ENCODE results near the gene TRIO.
"Not testable (repeated sequence)": the region's sequence is repeated elsewhere in the genome, so short reads cannot be mapped to it uniquely, and the experiment has no call there.

Gene TRIO

DNA sequence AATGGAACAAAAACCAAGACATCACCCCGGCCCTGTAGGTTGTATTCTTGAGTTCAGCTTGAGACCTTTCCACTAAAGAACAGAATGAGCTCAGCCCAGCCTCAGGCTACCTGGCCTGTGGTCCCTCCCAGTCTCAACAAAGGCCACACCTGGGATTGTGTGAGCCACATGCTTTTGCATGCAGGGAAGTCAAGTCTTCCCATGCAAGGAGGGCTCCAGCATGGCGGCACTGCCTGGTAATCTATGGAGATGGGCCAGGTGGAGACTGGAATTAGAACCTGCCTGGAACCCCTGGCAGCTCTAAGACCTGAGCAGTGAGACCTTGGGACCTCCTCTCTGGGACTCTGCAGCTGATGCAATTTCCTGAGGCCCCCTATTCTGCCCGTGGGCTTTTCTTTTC, 389.0 kb downstream of the TRIO start:
- DNase-seq = no peak

DNA sequence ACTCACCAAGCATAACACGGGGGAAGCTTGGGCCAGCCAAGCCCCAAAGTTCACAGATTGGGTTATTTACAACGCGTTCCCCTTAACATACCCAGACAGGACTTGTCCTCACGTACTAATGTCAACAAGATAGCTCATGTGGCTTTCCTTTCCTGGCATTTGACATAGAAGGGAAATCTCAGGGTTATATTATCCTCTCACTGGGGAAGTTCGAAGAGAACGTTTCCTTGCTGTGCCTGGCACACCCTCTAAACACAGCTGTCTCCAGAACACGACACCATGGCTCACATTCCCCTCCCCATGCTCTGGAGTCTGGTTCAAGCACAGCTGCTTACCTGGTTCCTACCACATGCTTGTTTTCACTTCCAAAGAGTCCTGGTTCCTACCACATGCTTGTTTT, 391.6 kb downstream of the TRIO start:
- DNase-seq = no peak

GRCh38 chr5:14545308-14545707, 402.2 kb downstream of the TRIO start:
- DNase-seq = no peak

DNA sequence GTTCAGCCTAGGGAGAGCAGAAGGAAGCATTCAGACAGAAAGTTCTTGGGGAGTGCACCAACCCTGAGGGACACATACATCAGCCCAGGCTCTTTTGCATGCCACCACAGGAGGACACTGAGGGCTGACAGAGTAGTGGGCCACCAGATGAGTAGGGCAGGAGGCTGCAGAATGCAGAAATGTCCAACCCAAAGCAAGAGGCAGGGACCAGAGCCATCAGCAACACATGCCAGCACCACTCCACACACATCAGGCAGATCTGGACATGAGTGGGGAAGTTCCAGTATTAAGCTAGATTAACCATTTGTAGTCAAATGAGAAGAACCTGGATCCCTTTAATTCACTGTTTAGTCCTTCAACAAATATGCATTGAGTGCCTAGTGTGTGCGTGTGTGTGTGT, 402.7 kb downstream of the TRIO start:
- no peak for DNase-seq

DNA sequence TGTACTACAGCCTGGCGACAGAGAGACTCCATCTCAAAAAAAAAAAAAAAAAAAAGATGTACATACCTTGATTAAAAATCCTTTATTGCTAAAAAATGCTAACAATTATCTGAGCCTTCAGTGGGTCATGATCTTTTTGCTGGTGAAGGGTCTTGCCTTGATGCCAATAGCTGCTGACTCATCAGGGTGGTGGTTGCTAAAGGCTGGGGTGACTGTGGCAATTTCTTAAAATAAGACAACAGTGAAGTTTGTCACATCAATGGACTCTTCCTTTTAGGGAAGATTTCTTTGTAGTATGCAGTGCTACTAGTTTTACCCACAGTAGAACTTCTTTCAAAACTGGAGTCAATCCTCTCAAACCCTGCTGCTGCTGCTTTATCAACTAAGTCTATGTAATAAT, 404.5 kb downstream of the TRIO start:
- DNase-seq = no peak

DNA sequence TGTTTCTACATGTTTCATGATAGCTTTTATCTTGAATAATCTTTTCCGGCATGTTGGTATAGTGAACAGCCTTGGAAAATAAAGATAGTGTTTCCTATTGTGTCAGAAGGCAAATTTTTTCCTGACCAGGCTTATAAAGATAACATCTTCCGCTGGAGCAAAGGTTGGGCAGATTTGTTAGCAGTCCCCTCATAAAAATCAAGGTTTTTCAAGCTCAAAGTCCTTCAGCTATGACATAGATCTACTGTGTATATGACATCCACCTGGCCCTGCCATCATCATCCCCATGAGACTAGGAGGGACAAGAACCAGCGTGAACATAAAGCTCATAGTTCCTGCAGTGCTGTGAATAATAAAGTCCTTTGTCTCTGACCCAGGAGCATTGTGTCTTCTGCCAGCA, 408.1 kb downstream of the TRIO start:
- DNase-seq = no peak

DNA sequence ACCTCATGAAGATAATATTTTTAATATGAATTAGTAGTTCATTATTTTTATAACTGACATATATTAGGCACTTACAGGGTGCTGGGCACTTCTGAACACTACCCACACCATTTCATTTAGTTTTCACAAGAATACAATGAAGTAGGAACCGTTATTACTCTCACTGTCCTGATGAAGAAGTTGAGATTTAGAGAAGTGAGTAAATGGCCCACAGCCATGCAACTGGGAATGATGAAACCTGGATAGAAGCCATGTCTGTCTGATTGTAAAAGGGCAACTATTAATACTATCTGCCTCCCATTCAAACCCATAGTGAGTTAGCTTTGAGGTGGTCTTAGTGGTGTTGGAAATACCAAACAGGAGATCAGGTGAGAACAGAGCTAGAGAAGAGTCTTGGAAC, 408.9 kb downstream of the TRIO start:
- DNase-seq = no peak

DNA sequence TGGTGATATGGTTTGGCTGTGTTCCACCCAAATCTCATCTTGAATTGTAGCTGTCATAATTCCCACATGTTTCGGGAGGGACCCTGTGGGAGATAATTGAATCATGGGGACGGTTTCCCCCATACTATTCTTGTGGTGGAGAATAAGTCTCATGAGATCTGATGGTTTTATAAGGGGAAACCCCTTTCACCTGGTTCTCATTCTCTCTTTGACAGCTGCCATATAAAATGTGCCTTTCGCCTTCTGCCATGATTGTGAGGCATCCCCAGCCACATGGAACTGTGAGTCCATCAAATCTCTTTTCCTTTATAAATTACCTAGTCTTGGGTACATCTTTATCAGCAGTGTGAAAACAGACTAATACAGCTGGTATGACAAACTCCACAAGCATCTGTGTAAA, 411.1 kb downstream of the TRIO start:
- not testable (repeated sequence) for DNase-seq

DNA sequence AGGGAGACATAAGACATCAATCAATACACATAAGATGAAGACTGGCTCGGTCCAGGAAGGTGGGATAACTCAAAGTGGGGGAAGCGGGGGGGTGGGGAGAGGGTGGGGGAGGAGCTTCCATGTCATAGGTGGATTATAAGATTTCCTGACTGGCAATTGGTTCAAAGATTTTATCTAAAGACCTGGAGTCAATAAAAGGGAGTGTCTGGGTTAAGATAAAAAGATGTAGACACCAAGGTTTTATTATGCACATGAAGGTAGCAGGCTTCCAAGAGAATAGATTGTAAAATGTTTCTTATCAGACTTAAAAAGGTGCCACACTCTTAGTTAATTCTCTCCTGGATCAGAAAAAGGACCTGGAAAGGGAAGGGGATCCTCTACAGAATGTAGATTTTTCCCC, 412.9 kb downstream of the TRIO start:
- no peak for DNase-seq

- no peak for DNase-seq
These were observed 414.1 kb downstream of the TRIO start for GRCh38 chr5:14557203-14557770.

DNA sequence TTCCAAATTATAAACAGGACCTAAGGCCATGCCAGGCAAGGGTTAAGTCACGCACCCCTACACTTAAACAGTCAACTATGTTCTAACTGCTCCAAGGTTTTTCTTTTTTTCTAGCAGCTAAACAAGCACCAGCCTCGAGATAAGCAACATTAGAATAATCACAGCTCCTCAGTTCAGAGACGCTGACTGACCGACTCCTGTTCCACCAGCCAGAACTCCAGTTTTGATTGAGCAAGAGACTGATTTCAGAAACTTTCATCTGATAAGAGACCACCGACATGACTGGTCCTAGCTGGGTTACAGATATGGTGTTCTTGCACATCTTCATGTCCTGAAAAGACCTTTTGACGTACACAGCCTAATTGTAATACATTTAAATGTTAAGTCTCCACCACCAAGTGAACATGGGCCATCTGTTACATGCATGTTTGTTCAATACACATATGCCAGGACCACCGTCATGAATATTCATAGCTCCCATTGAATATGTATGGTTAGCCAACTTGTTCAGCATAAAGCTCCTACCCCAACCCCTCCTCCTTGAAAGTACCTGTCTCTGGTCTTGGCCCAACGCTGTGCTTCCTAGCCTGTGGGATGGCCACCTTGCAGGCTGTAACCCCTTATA, 414.8 kb downstream of the TRIO start:
- no peak for DNase-seq

Measured in NCI-H187 treated with DMSO at 0.1 percent for 48 hours (cell line).